Measurements from ENCODE around the gene MUC5AC.

Gene MUC5AC

DNA sequence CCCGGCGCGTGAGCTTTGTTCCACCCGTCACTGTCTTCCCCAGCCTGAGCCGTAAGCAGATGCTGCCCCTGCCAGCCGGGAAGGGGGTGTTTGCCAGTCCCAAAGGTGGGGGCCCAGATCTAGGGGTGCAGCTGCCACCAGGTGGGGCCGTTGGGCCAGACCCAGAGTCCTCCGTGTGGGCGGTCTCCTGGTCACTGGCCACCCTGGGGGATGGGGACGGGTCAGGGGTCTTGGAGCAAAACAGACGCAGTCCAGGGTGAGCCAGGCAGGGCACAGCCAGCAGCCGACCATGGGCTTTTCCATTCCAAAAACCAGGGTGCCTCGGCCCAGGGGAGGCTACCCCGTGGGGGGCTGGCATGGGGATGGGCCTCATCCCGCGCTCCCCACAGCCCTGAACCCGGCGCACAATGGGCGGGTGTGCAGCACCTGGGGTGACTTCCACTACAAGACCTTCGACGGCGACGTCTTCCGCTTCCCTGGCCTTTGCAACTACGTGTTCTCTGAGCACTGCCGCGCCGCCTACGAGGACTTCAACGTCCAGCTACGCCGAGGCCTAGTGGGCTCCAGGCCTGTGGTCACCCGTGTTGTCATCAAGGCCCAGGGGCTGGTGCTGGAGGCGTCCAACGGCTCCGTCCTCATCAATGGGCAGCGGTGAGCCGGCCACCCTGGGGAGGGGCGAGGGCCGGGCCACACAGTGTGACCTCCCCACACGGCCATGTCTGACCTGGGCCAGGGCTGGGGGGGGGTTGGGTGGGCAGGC, 68.7 kb downstream of the MUC5AC start:
- no peak overlapping the region for H3K4me3 ChIP-seq (ENCODE audit: low read length)
- TF ChIP-seq, protein P1, sequence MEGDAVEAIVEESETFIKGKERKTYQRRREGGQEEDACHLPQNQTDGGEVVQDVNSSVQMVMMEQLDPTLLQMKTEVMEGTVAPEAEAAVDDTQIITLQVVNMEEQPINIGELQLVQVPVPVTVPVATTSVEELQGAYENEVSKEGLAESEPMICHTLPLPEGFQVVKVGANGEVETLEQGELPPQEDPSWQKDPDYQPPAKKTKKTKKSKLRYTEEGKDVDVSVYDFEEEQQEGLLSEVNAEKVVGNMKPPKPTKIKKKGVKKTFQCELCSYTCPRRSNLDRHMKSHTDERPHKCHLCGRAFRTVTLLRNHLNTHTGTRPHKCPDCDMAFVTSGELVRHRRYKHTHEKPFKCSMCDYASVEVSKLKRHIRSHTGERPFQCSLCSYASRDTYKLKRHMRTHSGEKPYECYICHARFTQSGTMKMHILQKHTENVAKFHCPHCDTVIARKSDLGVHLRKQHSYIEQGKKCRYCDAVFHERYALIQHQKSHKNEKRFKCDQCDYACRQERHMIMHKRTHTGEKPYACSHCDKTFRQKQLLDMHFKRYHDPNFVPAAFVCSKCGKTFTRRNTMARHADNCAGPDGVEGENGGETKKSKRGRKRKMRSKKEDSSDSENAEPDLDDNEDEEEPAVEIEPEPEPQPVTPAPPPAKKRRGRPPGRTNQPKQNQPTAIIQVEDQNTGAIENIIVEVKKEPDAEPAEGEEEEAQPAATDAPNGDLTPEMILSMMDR (conservative IDR thresholded peaks at IDR 0.05; ENCODE audit: low read length) = no peak
- DNase-seq (ENCODE audit: low read depth) = no peak

DNA sequence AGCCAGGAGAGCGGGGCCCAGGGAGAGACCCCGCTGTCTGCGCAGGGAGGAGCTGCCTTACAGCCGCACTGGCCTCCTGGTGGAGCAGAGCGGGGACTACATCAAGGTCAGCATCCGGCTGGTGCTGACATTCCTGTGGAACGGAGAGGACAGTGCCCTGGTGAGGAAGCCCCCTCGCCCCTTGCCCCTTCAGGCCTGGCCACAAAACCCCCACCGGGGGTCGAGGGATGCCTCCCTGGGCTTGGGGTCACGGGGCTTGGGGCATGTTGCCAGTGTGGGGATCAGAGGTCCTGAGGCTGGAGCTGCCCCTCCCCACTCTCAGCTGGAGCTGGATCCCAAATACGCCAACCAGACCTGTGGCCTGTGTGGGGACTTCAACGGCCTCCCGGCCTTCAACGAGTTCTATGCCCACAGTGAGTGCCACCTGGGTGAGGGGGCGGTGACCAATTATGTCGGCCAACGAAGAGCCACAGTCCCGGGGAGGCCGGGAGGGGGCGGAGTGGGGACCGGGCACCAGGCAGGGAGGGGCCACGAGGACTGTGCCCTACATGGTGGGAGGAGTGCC, 69.3 kb downstream of the MUC5AC start:
- TF ChIP-seq, protein P1 (conservative IDR thresholded peaks at IDR 0.05; ENCODE audit: low read length) = no peak
- no peak for DNase-seq (ENCODE audit: low read depth)
- no peak overlapping the region for H3K4me3 ChIP-seq (ENCODE audit: low read length)

DNA sequence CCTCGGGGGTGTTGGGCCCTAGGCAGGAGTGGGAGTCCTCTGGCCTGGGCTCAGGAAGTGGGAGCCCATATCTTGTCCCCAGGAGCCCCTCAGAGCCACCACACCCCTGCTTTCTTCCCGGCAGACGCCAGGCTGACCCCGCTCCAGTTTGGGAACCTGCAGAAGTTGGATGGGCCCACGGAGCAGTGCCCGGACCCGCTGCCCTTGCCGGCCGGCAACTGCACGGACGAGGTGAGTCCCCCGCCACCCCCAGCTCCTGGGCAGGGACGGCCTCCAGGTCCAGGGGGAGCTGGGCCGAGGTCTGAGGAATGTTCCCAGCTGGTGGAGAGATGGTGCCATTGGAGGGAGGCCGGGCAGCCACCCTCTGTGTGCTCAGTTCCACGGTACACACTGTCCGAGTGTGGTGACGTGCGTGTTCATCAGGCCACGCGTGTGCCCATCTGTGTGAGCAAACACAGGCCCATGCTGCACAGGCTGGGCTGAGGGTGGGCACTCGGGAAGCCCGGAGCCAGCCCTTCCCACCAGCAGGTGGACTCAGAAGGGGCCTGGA, 69.9 kb downstream of the MUC5AC start:
- H3K4me3 ChIP-seq (ENCODE audit: low read length) = no peak overlapping the region
- DNase-seq (ENCODE audit: low read depth) = no peak
- TF ChIP-seq, protein P1 (conservative IDR thresholded peaks at IDR 0.05; ENCODE audit: low read length) = no peak

DNA sequence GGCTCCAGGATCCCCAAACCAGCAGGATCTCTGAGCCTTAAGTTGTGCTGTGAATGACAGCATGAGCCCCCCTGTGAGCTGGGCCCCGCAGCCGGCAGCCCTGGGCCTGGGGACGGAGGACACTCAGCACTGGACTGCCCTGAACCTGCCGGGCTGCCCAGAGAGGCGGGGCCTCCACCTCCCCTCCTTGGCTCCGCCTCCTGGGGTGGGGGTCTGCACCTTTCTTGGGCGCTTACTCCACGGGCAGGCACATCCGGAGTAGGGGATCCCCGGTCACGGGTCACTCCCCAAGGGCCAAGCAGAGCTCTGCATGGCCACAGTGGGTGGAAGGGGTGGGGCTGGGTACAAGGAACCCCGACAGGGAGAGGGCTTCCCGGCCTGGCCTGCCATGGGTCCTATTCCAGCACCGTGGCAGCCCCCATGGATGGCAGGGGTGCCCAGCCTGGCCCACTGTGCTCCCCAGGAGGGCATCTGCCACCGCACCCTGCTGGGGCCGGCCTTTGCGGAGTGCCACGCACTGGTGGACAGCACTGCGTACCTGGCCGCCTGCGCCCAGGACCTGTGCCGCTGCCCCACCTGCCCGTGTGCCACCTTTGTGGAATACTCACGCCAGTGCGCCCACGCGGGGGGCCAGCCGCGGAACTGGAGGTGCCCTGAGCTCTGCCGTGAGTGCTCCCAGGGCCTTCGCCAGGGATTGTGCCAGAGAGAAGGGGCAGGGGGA, 70.5 kb downstream of the MUC5AC start:
- TF ChIP-seq, protein P1 (conservative IDR thresholded peaks at IDR 0.05; ENCODE audit: low read length) = no peak
- no peak for DNase-seq (ENCODE audit: low read depth)
- H3K4me3 ChIP-seq (ENCODE audit: low read length) = no peak overlapping the region

DNA sequence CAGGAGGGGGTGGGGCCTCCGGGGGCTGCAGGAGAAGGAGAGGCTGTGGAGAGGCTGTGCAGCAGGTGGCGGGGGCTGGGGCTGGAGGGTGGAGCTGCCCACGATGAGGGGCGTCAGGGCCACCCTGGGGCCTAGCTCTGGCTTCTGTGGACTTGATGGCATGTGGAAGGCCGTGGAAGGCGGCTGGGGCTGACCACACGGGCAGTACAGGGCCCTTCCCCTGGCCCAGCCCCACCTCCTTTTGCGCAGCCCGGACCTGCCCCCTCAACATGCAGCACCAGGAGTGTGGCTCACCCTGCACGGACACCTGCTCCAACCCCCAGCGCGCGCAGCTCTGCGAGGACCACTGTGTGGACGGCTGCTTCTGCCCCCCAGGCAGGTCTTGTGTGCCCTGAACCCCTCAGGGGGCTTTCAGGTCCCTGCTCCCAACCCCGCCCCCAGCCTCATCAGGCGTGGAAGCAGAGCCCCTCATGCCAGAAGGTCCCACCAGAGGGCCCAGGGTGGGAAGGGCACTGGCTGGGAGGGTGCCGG, 71.2 kb downstream of the MUC5AC start:
- H3K4me3 ChIP-seq (ENCODE audit: low read length) = no peak overlapping the region
- no peak for DNase-seq (ENCODE audit: low read depth)
- TF ChIP-seq, protein P1 (conservative IDR thresholded peaks at IDR 0.05; ENCODE audit: low read length) = no peak

DNA sequence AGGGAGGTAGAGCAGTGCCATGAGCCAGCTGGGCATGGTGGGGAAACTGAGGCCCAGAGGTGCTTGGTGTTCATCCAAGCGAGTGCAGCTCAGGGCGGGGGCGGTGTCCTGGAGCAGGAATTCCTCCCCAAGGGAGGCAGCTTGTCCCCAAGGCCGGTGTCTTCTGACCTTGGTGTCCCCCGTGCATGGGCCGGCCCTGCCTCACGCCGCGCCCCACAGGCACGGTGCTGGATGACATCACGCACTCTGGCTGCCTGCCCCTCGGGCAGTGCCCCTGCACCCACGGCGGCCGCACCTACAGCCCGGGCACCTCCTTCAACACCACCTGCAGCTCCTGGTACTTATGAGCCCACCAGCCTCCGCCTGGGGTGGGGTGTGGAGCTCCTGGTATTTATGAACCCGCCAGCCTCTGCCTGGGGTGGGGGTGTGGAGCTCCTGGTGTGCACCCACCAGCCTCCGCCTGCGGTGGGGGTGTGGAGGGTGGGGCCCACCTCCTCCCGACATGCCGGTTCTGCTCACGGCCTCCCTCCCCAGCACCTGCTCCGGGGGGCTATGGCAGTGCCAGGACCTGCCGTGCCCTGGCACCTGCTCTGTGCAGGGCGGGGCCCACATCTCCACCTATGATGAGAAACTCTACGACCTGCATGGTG, 71.8 kb downstream of the MUC5AC start:
- DNase-seq (ENCODE audit: low read depth) = no peak
- TF ChIP-seq, protein P1 (conservative IDR thresholded peaks at IDR 0.05; ENCODE audit: low read length) = no peak
- no peak overlapping the region for H3K4me3 ChIP-seq (ENCODE audit: low read length)
